Stimulated activated CD8-positive, alpha-beta memory T cell treated with anti-CD3 and anti-CD28 coated beads, Interleukin-15, amount 100 ng/mL, for 4 hours (primary cell): ENCODE results near the gene EXOC4.
"Not testable (repeated sequence)": the region's sequence is repeated elsewhere in the genome, so short reads cannot be mapped to it uniquely, and the experiment has no call there.

Source experiments
- DNase-seq, 2 donors: peaks; one replicate each; pipeline ENCODE4 v3.0.0-alpha.2; 2020; ENCODE audit warnings: low read depth in 2 of 2

Gene EXOC4

GRCh38 chr7:133978502-133979295 lies 725.8 kb downstream of the EXOC4 start:
- no peak for DNase-seq

GRCh38 chr7:133980804-133981203 lies 727.9 kb downstream of the EXOC4 start:
- no peak for DNase-seq

- no peak for DNase-seq
These were observed 731.0 kb downstream of the EXOC4 start for GRCh38 chr7:133983685-133984419.

- DNase-seq = no peak
These were observed 732.4 kb downstream of the EXOC4 start for GRCh38 chr7:133985300-133985699.

- no peak for DNase-seq
These were observed 734.7 kb downstream of the EXOC4 start for GRCh38 chr7:133987582-133987981.

GRCh38 chr7:133993547-133993946 lies 740.7 kb downstream of the EXOC4 start:
- no peak for DNase-seq

- DNase-seq = not testable (repeated sequence)
These were observed 741.2 kb downstream of the EXOC4 start for GRCh38 chr7:133994100-133994499.

GRCh38 chr7:133997463-133997862 lies 744.6 kb downstream of the EXOC4 start:
- no peak for DNase-seq

- DNase-seq = no peak
These were observed 746.3 kb downstream of the EXOC4 start for GRCh38 chr7:133999178-133999577.

- DNase-seq = no peak
These were observed 752.1 kb downstream of the EXOC4 start for GRCh38 chr7:134004829-134005505.

GRCh38 chr7:134009314-134010110 lies 756.6 kb downstream of the EXOC4 start:
- no peak for DNase-seq

GRCh38 chr7:134013249-134013648 lies 760.4 kb downstream of the EXOC4 start:
- DNase-seq = no peak

- DNase-seq = no peak
These were observed 762.1 kb downstream of the EXOC4 start for GRCh38 chr7:134014935-134015334.

GRCh38 chr7:134016223-134016941 lies 763.5 kb downstream of the EXOC4 start:
- DNase-seq = no peak

GRCh38 chr7:134016942-134017303 lies 764.0 kb downstream of the EXOC4 start:
- DNase-seq = no peak

- no peak for DNase-seq
These were observed 765.4 kb downstream of the EXOC4 start for GRCh38 chr7:134018306-134018705.

GRCh38 chr7:134019251-134019650 lies 766.4 kb downstream of the EXOC4 start:
- DNase-seq = no peak

GRCh38 chr7:134021836-134022235 lies 769.0 kb downstream of the EXOC4 start:
- no peak for DNase-seq

GRCh38 chr7:134022286-134022911 lies 769.5 kb downstream of the EXOC4 start:
- no peak for DNase-seq

- DNase-seq = no peak
These were observed 771.9 kb downstream of the EXOC4 start for GRCh38 chr7:134024739-134025138.

GRCh38 chr7:134028853-134029252 lies 776.0 kb downstream of the EXOC4 start:
- DNase-seq = no peak
